ENCODE measurements around the gene FJX1.
A peak's percentile ranks its signal among the peaks of the same experiment; 100 is the strongest.
"Not testable (repeated sequence)": the region's sequence is repeated elsewhere in the genome, so short reads cannot be mapped to it uniquely, and the experiment has no call there.

Gene FJX1

GRCh38 chr11:35662061-35662648 is 43.9 kb downstream of the FJX1 start:
- peaks cover 31% of the 10 kb centered on the region for H3K4me1 ChIP-seq
- H3K9me3 ChIP-seq, result peaks cover 41% of the 10 kb centered on the region
- H3K27ac ChIP-seq, result peak overlapping the region; percentile 97
- no peak for TF ChIP-seq Cebpa-rat (IDR thresholded peaks at IDR 0.05)
- H3K4me2 ChIP-seq, result peak overlapping the region; percentile 96
- H3K36me3 ChIP-seq, result peaks cover 27% of the 10 kb centered on the region; the same call in 1 of the 2 replicates
- peak overlapping the region; percentile 92 for H3K9ac ChIP-seq
- H3K4me3 ChIP-seq, result peak overlapping the region; percentile 85
- peaks cover under 1% of the 10 kb centered on the region; the same call in 1 of the 2 replicates for H4K20me1 ChIP-seq
- no peaks in the 10 kb centered on the region for H3K27me3 ChIP-seq

DNA sequence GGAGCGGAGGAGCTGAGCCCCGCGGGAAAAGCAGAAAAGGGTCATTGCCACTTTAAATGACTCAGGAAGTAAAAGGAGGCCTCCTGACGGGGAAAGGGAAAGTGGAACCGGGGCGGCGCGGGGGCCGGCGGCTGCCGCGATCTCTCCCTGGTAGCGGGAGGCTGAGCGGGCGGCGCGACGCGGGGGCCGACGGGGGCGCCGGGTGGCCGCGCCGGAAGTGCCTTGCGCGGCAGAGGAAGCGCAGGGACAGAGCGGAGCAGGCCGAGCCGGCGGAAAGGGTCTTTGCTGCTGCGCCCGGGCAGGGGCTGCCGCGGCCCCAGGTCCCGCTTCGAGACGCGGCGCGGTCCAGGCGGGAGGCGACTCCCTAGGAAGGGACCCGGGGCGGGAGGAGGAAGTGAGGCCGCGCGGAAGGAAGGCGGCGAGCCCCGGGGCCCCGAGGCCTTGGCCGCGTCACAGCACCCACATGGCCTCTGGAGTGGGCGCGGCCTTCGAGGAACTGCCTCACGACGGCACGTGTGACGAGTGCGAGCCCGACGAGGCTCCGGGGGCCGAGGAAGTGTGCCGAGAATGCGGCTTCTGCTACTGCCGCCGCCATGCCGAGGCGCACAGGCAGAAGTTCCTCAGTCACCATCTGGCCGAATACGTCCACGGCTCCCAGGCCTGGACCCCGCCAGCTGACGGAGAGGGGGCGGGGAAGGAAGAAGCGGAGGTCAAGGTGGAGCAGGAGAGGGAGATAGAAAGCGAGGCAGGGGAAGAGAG is 44.6 kb downstream of the FJX1 start, which contains the start of gene TRIM44:
TRIM44 (plus strand) TSS at position 127 of the 759 bp plus-strand sequence; CDS start at position 464, 337 bp downstream.
- H3K4me1 ChIP-seq, result peaks cover 31% of the 10 kb centered on the region
- peaks cover 48% of the 10 kb centered on the region for H3K9me3 ChIP-seq
- no peak for TF ChIP-seq Cebpa-rat (IDR thresholded peaks at IDR 0.05)
- peak within 1 kb of the TSS; percentile 85 for H3K4me3 ChIP-seq
- peak within 1 kb of the TSS; percentile 97 for H3K27ac ChIP-seq
- peak within 1 kb of the TSS; percentile 92 for H3K9ac ChIP-seq
- H3K27me3 ChIP-seq, result no peaks in the 10 kb centered on the region
- peak within 1 kb of the TSS; percentile 96 for H3K4me2 ChIP-seq
- peaks cover 8% of the 10 kb centered on the region; the same call in 1 of the 2 replicates for H4K20me1 ChIP-seq
- H3K36me3 ChIP-seq, result peaks cover 34% of the 10 kb centered on the region

DNA sequence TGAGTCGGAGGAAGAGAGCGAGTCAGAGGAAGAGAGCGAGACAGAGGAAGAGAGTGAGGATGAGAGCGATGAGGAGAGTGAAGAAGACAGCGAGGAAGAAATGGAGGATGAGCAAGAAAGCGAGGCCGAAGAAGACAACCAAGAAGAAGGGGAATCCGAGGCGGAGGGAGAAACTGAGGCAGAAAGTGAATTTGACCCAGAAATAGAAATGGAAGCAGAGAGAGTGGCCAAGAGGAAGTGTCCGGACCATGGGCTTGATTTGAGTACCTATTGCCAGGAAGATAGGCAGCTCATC is 45.1 kb downstream of the FJX1 start:
- H3K4me1 ChIP-seq, result peaks cover 31% of the 10 kb centered on the region
- peak overlapping the region; percentile 97 for H3K27ac ChIP-seq
- peaks cover 39% of the 10 kb centered on the region for H3K36me3 ChIP-seq
- TF ChIP-seq Cebpa-rat (IDR thresholded peaks at IDR 0.05), result no peak
- H3K27me3 ChIP-seq, result no peaks in the 10 kb centered on the region
- H3K9ac ChIP-seq, result peak overlapping the region; percentile 92
- H4K20me1 ChIP-seq, result peaks cover 13% of the 10 kb centered on the region; the same call in 1 of the 2 replicates
- H3K4me2 ChIP-seq, result peak overlapping the region; percentile 96
- peaks cover 53% of the 10 kb centered on the region for H3K9me3 ChIP-seq
- peak overlapping the region; percentile 85 for H3K4me3 ChIP-seq

DNA sequence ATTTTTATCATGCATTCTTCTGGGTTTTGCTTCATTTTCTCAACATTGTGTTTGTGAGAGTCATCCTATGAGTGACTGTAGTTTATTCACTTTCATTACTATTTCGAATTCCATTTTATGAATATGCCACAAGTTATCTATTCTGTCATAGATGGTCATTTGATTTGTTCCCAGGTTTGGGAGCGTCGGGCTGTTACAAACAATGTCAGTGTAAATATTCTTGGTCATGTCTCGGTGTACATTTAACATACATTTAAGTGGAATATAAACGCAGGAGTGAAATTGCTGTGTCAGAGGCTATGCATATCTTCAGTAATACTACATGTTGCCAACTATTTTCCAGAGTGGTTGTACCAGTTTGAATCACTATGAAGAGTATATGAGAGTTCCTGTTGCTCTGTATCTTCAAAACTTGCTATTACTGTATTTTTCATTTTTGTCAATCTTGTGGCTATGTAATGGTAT is 46.7 kb downstream of the FJX1 start:
- TF ChIP-seq Cebpa-rat (IDR thresholded peaks at IDR 0.05), result no peak
- Histone ChIP-seq H3K9ac (no peak overlapping the region), H3K27me3 (no peaks in the 10 kb centered on the region), H3K4me1 (peaks cover 31% of the 10 kb centered on the region), H3K4me2 (peak overlapping the region; percentile 96), H3K27ac (no peak overlapping the region), H3K36me3 (peaks cover 54% of the 10 kb centered on the region), H3K4me3 (peak overlapping the region; percentile 85), H3K9me3 (peaks cover 70% of the 10 kb centered on the region), H4K20me1 (peaks cover 28% of the 10 kb centered on the region; the same call in 1 of the 2 replicates)

DNA sequence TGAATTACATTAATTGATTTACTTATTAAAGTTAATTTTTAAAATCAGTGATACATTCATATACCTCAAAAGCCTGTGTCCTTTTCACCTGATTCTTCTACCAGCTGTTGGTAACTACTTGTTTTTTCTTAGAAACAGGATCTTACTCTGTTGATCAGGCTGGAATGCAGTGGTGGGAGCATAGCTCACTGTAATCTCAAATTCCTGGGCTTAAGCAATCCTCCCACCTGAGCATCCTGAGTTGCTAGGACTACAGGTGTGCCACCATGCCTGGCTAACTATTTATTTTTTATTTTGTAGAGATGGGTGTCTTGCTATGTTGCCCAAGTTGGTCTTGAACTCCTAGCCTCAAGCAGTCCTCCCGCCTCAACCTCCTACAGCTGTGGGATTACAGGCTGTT is 49.0 kb downstream of the FJX1 start:
- Histone ChIP-seq H3K9ac (no peak overlapping the region), H3K27me3 (no peaks in the 10 kb centered on the region), H3K4me3 (no peak overlapping the region), H3K4me2 (no peak overlapping the region), H3K4me1 (peaks cover 21% of the 10 kb centered on the region), H4K20me1 (peaks cover 51% of the 10 kb centered on the region), H3K36me3 (peaks cover 61% of the 10 kb centered on the region), H3K9me3 (peaks cover 70% of the 10 kb centered on the region), H3K27ac (no peak overlapping the region)
- no peak for TF ChIP-seq Cebpa-rat (IDR thresholded peaks at IDR 0.05)

DNA sequence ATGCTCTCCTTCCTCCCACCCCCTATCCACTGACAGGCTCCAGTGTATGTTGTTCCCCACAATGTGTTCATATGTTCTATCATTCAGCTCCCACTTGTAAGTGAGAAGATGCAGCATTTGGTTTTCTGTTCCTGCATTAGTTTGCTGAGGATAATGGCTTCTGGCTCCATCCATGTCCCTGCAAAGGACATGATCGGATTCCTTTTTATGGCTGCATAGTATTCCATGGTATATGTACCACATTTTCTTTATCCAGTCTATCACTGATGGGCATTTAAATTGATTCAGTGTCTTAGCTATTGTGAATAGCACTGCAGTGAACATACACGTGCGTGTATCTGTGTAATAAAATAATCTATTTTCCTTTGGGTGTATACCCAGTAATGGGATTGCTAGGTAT is 50.1 kb downstream of the FJX1 start:
- peaks cover 16% of the 10 kb centered on the region for H3K4me1 ChIP-seq
- H3K4me3 ChIP-seq, H3K27me3 ChIP-seq, H3K27ac ChIP-seq, H3K9ac ChIP-seq, H3K4me2 ChIP-seq: not testable (repeated sequence)
- peaks cover 71% of the 10 kb centered on the region for H3K36me3 ChIP-seq
- peaks cover 66% of the 10 kb centered on the region for H3K9me3 ChIP-seq
- H4K20me1 ChIP-seq, result peaks cover 62% of the 10 kb centered on the region
